Large intestine (tissue), 3 donors: ENCODE measurements around the gene SENP8. TPM values are rescaled to one million over a fixed set of nuclear protein-coding genes. Genes with fewer than 3 reads are reported as not detected.

ENCODE experiments used
- DNase-seq, 2 donors: peaks; one replicate each; pipeline versions ENCODE4 v3.0.0 to v3.0.0-alpha.2; 2013
- H3K27ac ChIP-seq: one replicate; pipeline ENCODE4 v1.5.1; 2013; ENCODE audit warnings: low read length
- H3K27me3 ChIP-seq: 2 replicates; pipeline ENCODE4 v1.6.1; 2013; ENCODE audit warnings: low read length; ENCODE audit not compliant: control insufficient read depth, insufficient read depth
- H3K36me3 ChIP-seq: 2 replicates; pipeline ENCODE4 v1.6.1; 2013; ENCODE audit warnings: low read length; ENCODE audit not compliant: control insufficient read depth, insufficient read depth
- H3K4me1 ChIP-seq: one replicate; pipeline ENCODE4 v1.6.1; 2013; ENCODE audit warnings: low read length; ENCODE audit not compliant: control insufficient read depth, insufficient read depth
- H3K4me3 ChIP-seq: one replicate; pipeline ENCODE4 v1.5.1; 2013; ENCODE audit warnings: low read length
- H3K9me3 ChIP-seq: one replicate; pipeline ENCODE4 v1.6.1; 2013; ENCODE audit warnings: mild to moderate bottlenecking, low read depth, low read length, moderate library complexity; ENCODE audit not compliant: control insufficient read depth
- WGBS: methylation state at CpG from one replicate; pipeline ENCODE4 v1.1.5; 2013; ENCODE audit warnings: low lambda C conversion rate; ENCODE audit not compliant: insufficient coverage; 5-methylcytosine and 5-hydroxymethylcytosine counted together
- polyA plus RNA-seq: library from polyadenylated mRNA; unstranded; fragments of 120-200 nt; gene quantifications from one replicate; pipeline ENCODE4 v1.2.1, GENCODE V29; 2013

Gene SENP8
- polyA plus RNA-seq, 1 donor = 3.4 TPM

DNA sequence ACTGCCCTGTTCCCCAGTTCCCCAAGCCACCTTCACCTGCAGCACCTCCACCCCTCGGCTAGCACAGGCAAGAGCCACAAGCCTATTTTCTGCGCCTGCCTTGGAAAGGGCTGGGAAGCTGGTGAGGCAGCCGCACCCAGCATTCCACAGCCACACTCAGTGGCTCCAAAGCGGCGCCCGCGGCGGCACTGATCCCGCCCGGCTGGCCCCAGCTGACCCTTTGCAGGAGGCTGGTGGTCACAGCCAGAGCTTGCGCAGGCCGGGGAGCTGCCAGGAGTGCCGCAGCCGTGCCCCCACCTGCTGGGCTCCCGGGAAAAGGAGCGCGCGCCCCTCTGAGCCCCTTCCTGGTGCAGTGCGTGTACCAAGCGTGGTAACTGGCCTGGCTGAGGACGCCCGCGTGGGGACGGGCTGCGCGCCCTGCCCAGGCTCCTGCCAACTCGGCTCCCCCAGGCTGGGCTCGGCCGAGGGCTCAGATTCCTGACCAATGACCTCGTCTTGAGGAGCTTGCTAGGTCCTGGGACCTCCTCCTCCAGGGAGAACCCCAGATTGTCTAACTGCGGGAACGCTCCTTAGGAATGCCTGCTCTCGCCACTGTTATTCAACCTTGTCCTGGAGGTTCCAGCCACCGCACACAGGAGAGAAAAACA is 66.1 kb downstream of the SENP8 start:
- Histone ChIP-seq H3K9me3 (no peaks in the 10 kb centered on the region), H3K27ac (no peak overlapping the region), H3K4me1 (peaks cover 7% of the 10 kb centered on the region), H3K27me3 (peaks cover 13% of the 10 kb centered on the region), H3K4me3 (peak overlapping the region; percentile 24), H3K36me3 (no peaks in the 10 kb centered on the region)
- DNase-seq = peak in 1 of 2 donors; percentile 59
- WGBS = 80% methylated on average over 1 of the region's 34 CpGs

DNA sequence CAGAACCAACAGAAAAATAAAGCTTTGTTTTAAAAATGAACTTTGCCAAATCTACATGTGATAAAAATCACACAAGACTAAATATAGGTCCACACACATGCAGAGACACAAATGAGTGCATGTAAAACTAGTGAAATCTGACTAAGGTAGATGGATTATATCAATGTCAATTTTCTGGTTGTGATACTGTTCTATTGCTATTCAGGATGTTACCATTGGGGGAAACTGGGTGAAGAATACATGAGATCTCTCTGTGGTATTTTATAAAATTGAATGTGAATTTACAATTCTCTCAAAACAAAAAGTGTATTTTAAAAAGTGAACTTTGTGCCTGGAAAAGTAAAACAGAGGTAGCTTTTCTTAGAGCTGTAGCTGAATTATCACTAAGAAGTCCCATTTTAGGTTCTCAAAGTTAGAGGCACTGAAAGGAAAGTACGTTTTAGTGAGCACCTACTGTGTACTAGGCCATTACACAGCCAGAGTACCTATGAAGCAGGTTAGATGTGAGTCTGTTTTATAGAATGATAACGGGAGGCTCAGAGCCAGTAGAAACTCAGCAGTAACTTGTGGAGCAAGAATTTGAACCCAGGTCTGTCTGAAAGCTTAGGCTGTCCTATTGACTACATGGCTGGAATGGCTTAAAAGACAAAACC is 71.2 kb downstream of the SENP8 start:
- DNase-seq = no peak
- Histone ChIP-seq H3K27ac (no peak overlapping the region), H3K36me3 (no peaks in the 10 kb centered on the region), H3K4me1 (peaks cover 4% of the 10 kb centered on the region), H3K27me3 (peaks cover 4% of the 10 kb centered on the region), H3K9me3 (no peaks in the 10 kb centered on the region), H3K4me3 (no peak overlapping the region)
- 80% methylated on average over 1 of the region's 2 CpGs for WGBS

DNA sequence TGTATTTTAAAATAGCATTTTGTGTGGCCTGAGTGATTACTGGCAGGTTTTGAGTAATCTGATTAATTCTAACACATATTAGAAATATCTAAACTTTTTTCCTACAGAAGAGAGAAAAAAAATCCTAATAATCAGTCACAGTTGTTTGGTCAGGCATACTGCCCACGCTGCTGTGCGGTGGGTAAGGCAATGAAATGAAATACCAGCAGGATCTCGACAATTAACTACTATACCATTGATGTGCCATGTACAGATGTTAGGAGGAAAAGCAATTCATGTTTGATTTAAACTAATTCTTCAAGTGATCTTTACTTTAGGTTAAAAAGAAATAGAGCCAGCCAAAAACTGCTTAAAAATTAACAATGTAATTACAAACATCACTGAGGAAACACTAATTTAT is 74.2 kb downstream of the SENP8 start:
- no peak for DNase-seq
- H3K27me3 ChIP-seq = peaks cover 14% of the 10 kb centered on the region
- no peak overlapping the region for H3K4me3 ChIP-seq
- H3K27ac ChIP-seq = no peak overlapping the region
- no peaks in the 10 kb centered on the region for H3K36me3 ChIP-seq
- no peaks in the 10 kb centered on the region for H3K9me3 ChIP-seq
- no CpG with 5 or more reads among the region's 3 CpGs for WGBS
- peaks cover 7% of the 10 kb centered on the region for H3K4me1 ChIP-seq

Other genes starting within 250 kb of the SENP8 start
- 12.0 TPM for gene MYO9A, start 253 bp upstream of the SENP8 start, polyA plus RNA-seq
- gene GRAMD2A, start 79.4 kb downstream of the SENP8 start, polyA plus RNA-seq = 11.5 TPM
- gene PKM, start 112.8 kb downstream of the SENP8 start, polyA plus RNA-seq = 322 TPM
- 74.3 TPM for gene PARP6, start 154.2 kb downstream of the SENP8 start, polyA plus RNA-seq
- gene CELF6, start 201.8 kb downstream of the SENP8 start, polyA plus RNA-seq = 11.9 TPM